T-helper 1 cell (primary cell): ENCODE results near the gene ANTXRL.
A peak's percentile ranks its signal among the peaks of the same experiment; 100 is the strongest.
"Not testable (repeated sequence)": the region's sequence is repeated elsewhere in the genome, so short reads cannot be mapped to it uniquely, and the experiment has no call there.

Experiments used
- DNase-seq, 5 donors: peaks; one replicate each; pipeline ENCODE4 v3.0.0-alpha.2; 2012 to 2020

ANTXRL gene

GRCh38 chr10:46295350-46296010, 8.7 kb downstream of the ANTXRL start:
- DNase-seq, result not testable (repeated sequence)

GRCh38 chr10:46296086-46296485, 9.3 kb downstream of the ANTXRL start:
- DNase-seq, result not testable (repeated sequence)

GRCh38 chr10:46296641-46297141, 9.9 kb downstream of the ANTXRL start:
- no peak for DNase-seq

GRCh38 chr10:46297406-46298204, 10.8 kb downstream of the ANTXRL start:
- DNase-seq, result peak in 1 of 5 donors; percentile 40

- no peak for DNase-seq
These were observed 11.9 kb downstream of the ANTXRL start for GRCh38 chr10:46298477-46299285.

GRCh38 chr10:46299286-46299535, 12.4 kb downstream of the ANTXRL start:
- no peak for DNase-seq

- DNase-seq, result no peak
These were observed 13.0 kb downstream of the ANTXRL start for GRCh38 chr10:46299536-46300369.

GRCh38 chr10:46300370-46300711, 13.5 kb downstream of the ANTXRL start:
- not testable (repeated sequence) for DNase-seq

- no peak for DNase-seq
These were observed 14.4 kb downstream of the ANTXRL start for GRCh38 chr10:46301056-46301645.

- DNase-seq, result no peak
These were observed 15.1 kb downstream of the ANTXRL start for GRCh38 chr10:46301721-46302479.

GRCh38 chr10:46302765-46303352, 16.1 kb downstream of the ANTXRL start:
- DNase-seq, result not testable (repeated sequence)

GRCh38 chr10:46304062-46304461, 17.3 kb downstream of the ANTXRL start:
- no peak for DNase-seq

- DNase-seq, result not testable (repeated sequence)
These were observed 17.9 kb downstream of the ANTXRL start for GRCh38 chr10:46304671-46305070.

GRCh38 chr10:46305079-46305818, 18.5 kb downstream of the ANTXRL start:
- no peak for DNase-seq

GRCh38 chr10:46305986-46306385, 19.2 kb downstream of the ANTXRL start:
- no peak for DNase-seq

GRCh38 chr10:46306516-46307184, 19.9 kb downstream of the ANTXRL start:
- DNase-seq, result no peak

GRCh38 chr10:46307281-46308112, 20.7 kb downstream of the ANTXRL start:
- no peak for DNase-seq

GRCh38 chr10:46308113-46308415, 21.3 kb downstream of the ANTXRL start:
- DNase-seq, result no peak
